Activated CD4-positive, alpha-beta T cell treated with anti-CD3 and anti-CD28 coated beads, Interleukin-2, Interleukin-6, amounts not matched to agents 100 ng/mL and 50 ng/mL, durations not matched to agents 16 hours and 8 hours (primary cell): ENCODE results near the gene IRAK3.
"Not testable (repeated sequence)": the region's sequence is repeated elsewhere in the genome, so short reads cannot be mapped to it uniquely, and the experiment has no call there.

Experiments
- DNase-seq: peaks from one replicate; pipeline ENCODE4 v3.0.0-alpha.2; 2020

The IRAK3 gene

GRCh38 chr12:66228462-66228861 is 39.4 kb downstream of the IRAK3 start:
- no peak for DNase-seq

DNA sequence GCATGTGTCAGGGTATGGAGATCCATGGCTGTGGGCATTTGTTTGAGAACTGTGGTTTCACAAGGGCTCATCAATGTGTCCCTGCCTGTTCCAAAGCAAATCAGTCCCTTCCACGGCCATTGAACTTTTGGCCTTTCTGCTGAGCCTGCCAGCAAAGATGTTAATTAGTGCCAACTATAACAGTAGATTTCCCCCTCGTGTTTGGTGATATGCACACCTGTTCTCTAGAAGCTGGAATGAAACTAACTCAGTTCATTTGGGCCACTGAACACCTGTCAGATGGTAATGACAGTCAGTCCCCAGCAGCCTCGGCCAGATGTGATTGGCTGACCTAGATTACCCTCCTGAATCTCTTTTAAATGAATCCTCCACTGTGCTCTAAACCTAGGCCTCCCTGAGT is 43.2 kb downstream of the IRAK3 start:
- no peak for DNase-seq

DNA sequence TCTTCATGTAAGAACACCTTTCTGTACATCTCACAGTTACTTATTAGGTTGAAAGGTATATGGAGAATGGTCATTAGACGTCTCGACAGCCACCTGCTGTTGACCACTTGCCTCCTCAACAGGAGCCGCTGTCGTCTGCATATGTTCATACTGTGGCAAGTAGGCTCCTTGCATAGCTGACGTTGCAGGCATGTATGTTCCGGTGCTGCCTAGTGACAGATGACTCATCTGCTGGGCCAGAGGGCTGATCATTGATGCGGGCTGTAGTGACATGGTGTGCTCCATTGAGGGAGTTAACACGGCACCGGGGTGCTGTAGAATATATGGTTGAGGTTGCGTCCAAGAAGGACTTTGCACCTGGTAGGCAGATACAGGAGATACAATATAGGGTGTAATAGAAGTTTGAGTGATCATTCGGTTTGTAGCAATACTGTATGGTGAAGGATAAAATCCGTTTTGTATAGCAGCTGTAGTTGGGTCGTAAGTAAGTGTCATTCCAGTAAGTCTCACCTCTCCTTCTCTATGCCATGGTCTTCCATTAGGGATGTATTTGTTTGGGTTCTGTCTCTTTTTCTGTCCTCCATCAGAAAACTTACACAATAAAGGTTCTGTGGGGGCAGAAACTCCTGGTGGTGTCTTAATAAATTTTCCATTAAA is 45.2 kb downstream of the IRAK3 start:
- peak; percentile 43 for DNase-seq

DNA sequence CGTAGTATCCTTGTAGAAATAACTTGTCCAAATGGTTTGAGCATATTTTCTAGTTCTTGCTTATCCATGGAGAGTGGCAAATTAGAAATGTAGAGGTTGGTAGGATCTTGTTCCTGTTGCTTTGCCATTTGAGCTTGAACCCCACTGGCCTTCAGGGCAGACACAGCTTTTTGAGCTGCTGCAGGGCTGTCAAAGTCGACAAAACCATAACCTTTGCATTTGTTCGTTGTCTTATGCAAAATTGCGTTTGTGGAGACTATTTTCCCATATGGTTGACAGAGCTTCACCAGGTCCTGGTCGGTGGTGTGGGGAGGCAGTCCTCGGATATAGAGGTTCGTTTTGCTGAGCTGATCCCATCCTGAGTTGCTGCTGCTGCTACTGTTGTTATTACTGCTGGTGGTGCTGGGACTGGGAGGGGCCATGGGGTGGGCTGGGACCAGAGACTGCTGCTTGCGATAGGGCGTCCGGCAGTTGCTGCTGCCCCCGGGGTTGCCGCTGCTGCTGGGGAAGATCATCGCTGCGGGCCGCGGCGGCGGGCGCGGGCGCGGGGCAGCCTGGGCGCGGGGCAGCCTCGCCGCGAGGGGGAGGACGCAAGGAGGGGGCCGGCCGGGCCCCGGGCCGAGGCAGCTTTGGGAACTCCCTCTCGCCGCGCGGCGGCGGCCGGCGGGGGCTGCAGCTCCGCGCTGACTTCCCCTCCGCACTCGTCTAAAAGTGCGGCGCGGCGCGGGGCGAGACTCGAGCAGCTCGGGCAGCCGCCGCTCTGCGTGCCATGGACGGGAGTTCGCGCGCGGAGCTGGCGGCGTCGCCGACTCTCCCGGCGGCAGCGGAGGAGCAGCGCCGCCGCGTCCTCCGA is 46.0 kb downstream of the IRAK3 start:
- peak; percentile 48 for DNase-seq

DNA sequence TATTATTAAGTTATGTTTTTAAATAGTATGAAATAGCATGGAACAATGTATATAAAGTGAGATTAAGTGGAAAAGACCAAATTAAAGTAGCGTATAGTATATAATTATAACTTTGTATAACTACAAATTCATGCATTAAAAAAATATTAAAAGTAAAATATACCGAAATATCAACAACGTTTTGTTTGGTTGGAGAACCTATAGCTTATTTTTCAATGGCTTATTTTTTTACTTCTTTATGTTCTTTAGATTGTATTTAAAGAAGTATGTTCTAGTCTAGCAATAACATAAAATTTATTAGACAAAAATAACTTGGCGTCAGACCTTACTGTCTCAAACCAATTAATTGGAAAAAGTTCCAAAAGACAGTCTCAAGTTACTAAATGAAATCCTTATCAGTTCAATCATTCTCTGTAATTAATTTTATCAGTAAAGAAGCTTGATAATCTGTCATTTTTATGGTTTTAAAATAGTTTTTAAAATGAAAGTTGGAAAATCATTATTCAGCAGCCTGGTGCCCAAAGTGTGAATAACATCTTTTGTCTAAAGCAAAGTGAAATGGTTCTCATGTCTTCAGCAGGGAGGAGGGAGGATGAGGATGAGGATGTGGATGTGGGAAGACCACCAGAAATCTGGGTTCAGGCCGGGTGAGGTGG is 46.7 kb downstream of the IRAK3 start:
- DNase-seq = no peak

DNA sequence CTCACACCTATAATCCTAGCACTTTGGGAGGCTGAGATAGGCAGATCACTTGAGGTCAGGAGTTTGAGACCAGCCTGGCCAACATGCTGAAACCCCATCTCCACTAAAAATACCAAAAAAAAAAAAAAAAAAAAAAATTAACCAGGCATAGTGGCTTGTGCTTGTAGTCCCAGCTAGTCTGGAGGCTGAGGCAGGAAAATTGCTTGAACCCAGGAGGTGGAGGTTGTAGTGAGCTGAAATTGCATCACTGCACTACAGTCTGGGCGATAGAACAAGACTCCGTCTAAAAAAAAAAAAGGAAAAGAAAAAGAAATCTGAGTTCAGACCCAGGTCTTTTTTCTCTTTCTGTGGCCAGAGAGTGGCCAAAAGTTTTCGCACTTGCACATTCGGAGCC is 47.3 kb downstream of the IRAK3 start:
- DNase-seq = not testable (repeated sequence)

DNA sequence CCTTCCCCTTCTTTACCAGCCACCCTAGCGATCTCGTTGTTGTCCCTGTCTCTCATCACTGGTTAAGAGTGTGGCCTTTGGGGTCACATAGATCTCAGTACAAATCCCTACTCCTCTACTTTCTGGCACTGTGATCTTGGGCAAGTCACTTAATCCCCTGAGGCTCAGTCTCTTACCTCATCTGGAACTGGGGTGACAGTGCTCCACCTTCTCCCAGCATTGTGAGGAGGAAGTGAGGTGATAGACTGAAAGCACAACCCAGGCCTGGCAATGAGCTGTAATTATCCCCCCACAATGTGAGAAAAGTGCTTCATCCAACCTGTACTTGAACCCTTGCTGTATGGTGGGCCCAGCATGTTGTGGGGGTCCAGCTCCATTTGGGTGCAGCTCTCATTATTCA is 48.0 kb downstream of the IRAK3 start:
- DNase-seq = no peak

GRCh38 chr12:66237505-66238175 is 48.6 kb downstream of the IRAK3 start:
- no peak for DNase-seq

- DNase-seq = no peak
These were observed 50.3 kb downstream of the IRAK3 start for GRCh38 chr12:66239295-66239694.

DNA sequence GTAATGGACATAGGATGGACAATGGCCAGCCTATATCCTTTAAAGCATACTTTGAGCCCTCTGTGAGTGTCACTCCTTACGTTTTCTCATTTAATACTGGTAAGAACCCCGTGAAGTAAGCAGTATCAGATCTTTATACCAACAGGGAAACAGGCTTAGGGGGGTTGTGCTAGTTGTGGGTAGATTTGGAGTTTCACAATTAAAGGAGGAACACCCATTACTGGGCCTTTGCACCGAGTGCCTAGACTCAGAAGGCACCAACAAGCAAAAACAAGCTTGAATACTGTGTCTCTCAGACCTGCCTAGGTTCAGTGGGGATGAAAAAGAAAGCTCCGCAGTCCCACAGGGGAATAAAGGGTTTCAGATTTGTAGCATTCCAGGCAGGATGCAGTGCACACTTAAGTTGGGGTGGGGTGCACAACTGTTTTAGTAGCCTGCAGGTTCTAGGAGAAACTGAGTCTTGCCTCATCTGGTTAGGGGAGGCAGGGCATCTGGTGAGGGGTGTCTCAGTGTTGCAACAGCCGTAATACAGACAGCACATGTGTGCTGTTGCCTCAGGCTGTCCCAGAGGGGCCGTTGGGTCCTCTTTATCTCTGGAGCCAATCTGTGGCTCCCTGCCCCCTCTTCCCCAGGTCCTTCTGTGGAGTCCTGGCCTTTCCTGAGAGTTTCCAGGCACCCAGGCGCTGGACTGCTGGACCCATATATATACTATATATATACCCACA is 51.2 kb downstream of the IRAK3 start:
- DNase-seq = no peak

DNA sequence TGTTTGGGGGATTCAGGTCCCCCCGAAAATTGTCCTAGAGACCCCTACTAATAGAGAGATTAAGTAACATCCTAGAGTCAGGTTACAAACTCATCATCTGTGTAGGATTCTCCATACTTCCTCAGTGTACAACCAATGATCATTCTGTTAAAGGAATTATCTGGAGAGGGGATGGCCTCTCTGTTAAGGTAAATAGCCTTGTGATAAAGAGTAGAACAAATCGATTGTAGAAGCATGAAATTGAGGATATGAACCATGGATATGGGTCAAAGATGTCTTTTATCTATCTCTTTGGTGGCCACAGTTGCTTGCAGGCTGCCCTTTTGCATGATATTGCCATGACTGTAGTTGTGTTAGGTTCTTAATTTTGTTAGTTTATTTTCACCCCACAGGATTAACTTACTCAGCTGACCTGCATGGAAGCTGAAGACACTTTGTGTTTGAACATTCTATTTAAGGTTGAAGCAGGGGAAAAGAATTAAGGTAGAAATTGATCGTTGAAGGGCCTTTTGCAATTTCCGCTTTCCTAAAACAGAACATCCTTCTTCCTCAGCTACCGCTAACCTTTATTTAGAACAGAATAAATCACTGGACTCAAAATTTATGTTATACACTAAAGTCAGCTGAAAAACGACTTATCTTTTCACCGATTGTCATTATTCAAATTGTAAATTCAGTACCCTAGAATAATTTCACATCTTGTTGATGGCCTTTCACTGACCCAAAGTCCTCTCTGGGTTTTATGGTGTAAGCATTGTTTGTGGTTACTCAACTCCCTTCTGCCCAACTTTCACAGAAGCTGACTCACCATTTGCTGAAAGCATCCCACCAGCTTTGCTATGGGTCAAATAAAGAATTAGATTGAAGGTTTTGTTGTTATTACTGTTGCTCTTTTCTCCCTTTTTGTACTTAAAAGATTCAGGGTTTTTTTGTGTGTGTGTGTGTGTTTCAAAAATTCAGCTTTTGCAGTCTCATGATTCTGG is 52.3 kb downstream of the IRAK3 start:
- DNase-seq = no peak

DNA sequence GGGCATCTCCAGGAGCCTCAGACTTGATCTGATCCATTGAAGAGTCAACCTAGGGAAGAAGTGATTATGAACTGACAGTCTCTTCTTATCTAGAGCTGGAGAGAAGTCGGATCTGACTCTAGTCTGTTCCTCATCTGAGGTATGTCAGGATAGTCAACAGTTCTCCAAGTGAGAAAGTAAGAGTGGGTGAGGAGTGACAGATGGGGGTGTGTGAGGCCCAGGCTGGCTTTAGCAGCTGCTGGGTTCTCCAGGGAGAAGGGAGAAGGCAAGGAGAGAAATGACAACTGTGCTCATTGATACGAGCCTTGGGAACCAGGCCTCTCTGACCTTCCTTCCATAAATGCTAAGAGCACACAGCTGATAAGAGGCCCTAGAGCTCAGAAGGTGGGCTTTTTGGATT is 53.3 kb downstream of the IRAK3 start:
- DNase-seq = no peak

GRCh38 chr12:66243911-66244310 is 54.9 kb downstream of the IRAK3 start:
- no peak for DNase-seq

- no peak for DNase-seq
These were observed 55.4 kb downstream of the IRAK3 start for GRCh38 chr12:66244446-66244845.

DNA sequence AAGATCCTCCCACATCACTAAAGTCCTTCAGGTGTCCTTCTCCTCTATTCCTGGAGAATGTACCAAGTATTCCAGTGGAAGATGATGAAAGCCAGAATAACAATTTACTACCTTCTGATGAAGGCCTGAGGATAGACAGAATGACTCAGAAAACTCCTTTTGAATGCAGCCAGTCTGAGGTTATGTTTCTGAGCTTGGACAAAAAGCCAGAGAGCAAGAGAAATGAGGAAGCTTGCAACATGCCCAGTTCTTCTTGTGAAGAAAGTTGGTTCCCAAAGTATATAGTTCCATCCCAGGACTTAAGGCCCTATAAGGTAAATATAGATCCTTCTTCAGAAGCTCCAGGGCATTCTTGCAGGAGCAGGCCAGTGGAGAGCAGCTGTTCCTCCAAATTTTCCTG is 58.7 kb downstream of the IRAK3 start:
- no peak for DNase-seq

- peak; percentile 5 for DNase-seq
These were observed 62.0 kb downstream of the IRAK3 start for GRCh38 chr12:66251049-66251448.

- no peak for DNase-seq
These were observed 63.8 kb downstream of the IRAK3 start for GRCh38 chr12:66252771-66253170.

DNA sequence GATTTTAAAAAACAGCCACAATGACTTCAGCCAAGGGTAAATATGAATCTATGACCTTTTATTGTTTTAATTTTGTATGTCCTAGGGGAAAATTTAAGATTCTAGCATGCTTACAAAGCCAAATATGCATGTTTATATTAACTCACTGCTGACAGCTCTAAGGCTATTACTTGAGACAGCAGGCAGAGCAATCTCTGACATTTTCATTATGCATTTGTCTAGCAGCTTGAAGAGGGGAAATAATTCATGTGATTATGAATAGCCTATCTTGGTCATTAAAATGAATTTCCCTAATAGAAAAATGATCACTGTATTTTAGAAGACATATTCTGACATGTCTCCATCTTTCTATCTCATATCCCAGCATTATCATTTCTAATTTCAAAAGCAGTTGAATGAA is 66.7 kb downstream of the IRAK3 start:
- DNase-seq = no peak

DNA sequence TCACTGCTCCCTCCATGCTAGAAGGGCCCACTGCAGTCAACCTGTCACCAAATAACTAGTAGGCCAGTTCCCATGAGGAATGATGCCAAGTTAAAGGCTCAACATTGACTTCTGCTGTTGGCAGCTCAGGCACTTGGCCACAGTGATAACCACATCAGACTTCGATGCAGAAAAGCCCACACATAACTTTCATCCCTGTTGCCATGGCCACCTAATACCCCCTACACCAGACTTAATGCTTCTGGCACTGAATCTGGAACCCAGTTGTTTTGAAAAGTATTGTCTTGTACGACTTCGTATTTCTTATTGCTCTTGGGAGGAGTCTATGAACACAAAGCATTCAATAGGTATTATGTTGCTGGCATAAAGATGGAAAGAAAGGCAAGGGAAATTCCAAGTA is 69.0 kb downstream of the IRAK3 start:
- DNase-seq = no peak

DNA sequence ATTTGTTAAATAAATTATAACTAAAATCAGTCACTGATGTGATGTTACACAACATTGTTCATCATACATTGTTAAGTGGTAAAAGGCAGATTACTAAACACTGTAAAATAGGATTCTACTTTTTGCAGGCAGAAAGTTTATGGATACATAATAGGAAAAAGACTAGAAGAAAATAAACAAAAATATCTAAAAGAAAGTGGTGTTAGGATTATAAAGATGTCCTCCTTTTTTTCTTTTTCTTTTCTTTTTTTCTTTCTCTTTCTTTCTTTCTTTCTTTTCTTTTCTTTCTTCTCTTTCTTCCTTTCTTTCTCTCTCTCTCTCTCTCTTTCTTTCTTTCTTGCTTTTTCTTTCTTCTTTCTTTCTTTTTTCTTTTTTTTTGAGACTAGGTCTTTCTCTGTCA is 73.7 kb downstream of the IRAK3 start:
- no peak for DNase-seq

GRCh38 chr12:66268562-66268961 is 79.5 kb downstream of the IRAK3 start:
- no peak for DNase-seq

GRCh38 chr12:66269142-66269541 is 80.1 kb downstream of the IRAK3 start:
- DNase-seq = no peak
